H1 (cell line): ENCODE data around the gene MAST1. TPM values are rescaled to one million over a fixed set of nuclear protein-coding genes. Genes with fewer than 3 reads are reported as not detected.

Experiments used
- CTCF ChIA-PET: fragments of 300-600 bp; sonication (Branson Sonifier 250); formaldehyde crosslinking; loops from one replicate; lab custom pipeline; 2021; ENCODE audit not compliant: partially characterized antibody; lab: Charles Lee
- POLR2A ChIA-PET: fragments of 300-600 bp; sonication (Branson Sonifier 250); formaldehyde crosslinking; loops from one replicate; lab custom pipeline; 2021; ENCODE audit warnings: inconsistent platforms; ENCODE audit not compliant: partially characterized antibody; lab: Charles Lee
- DNase-seq, 2 experiments: peaks; one replicate each; pipeline versions ENCODE4 v3.0.0 to v3.0.0-alpha.2; 2010 to 2022; ENCODE audit warnings: low spot score in 2 of 2, low read depth in 1 of 2, mixed read lengths in 1 of 2
- FAIRE-seq: peaks from 2 replicates; lab custom pipeline; 2011; peaks lifted over from hg19 to GRCh38; lab: Jason Lieb, UNC
- H2AFZ ChIP-seq: 2 replicates; pipeline ENCODE4 v1.8.1; 2012; ENCODE audit warnings: low read length, inconsistent platforms
- H2AK5ac ChIP-seq: 2 replicates; pipeline ENCODE4 v1.6.1; 2013; ENCODE audit warnings: low read depth, low read length
- H2BK120ac ChIP-seq: replicated peaks from 2 replicates; pipeline ENCODE3; 2013; ENCODE audit warnings: low read depth, low read length, inconsistent platforms
- H2BK12ac ChIP-seq: 2 replicates; pipeline ENCODE4 v1.6.1; 2013; ENCODE audit warnings: low read depth, low read length
- H2BK15ac ChIP-seq: 2 replicates; pipeline ENCODE4 v1.6.1; 2013; ENCODE audit warnings: low read length
- H2BK20ac ChIP-seq: 2 replicates; pipeline ENCODE4 v1.6.1; 2013; ENCODE audit warnings: low read length
- H2BK5ac ChIP-seq: 2 replicates; pipeline ENCODE4 v1.6.1; 2013; ENCODE audit warnings: low read depth, low read length
- H3K14ac ChIP-seq: 2 replicates; pipeline ENCODE4 v1.6.1; 2013; ENCODE audit warnings: inconsistent platforms; ENCODE audit not compliant: insufficient read length
- H3K18ac ChIP-seq: 2 replicates; pipeline ENCODE4 v1.6.1; 2013; ENCODE audit warnings: low read length; ENCODE audit errors: extremely low read depth
- H3K23ac ChIP-seq: 2 replicates; pipeline ENCODE4 v1.6.1; 2013; ENCODE audit warnings: inconsistent platforms; ENCODE audit not compliant: insufficient read length
- H3K23me2 ChIP-seq: 2 replicates; pipeline ENCODE4 v1.6.1; 2013; ENCODE audit warnings: low read depth, low read length
- H3K27ac ChIP-seq: 2 replicates; pipeline ENCODE4 v1.6.1; 2011; ENCODE audit warnings: low read depth, low read length, inconsistent platforms
- H3K27me3 ChIP-seq, 4 experiments: replicated peaks in 1 of 4; 1 replicate in 1 of 4; 2 replicates in 3 of 4; pipeline versions ENCODE4 v1.6.1 to v1.8.1; 2011 to 2013; ENCODE audit warnings: low read length in 3 of 4, mild to moderate bottlenecking in 3 of 4, inconsistent platforms in 2 of 4, mixed read lengths in 2 of 4, moderate library complexity in 1 of 4; ENCODE audit not compliant: control insufficient read depth in 3 of 4, insufficient read depth in 3 of 4; ENCODE audit errors: extremely low read depth in 1 of 4
- H3K36me3 ChIP-seq, 4 experiments: 2 replicates each; pipeline versions ENCODE4 v1.6.1 to v1.8.1; 2011 to 2013; ENCODE audit warnings: mild to moderate bottlenecking in 4 of 4, low read length in 3 of 4, moderate library complexity in 2 of 4, control low read depth in 1 of 4, inconsistent platforms in 1 of 4; ENCODE audit not compliant: insufficient read depth in 4 of 4, control insufficient read depth in 2 of 4
- H3K4ac ChIP-seq: replicated peaks from 2 replicates; pipeline ENCODE3; 2013; ENCODE audit warnings: low read length, low read depth, mixed read lengths, inconsistent platforms; ENCODE audit not compliant: insufficient read length
- H3K4me1 ChIP-seq, 4 experiments: replicated peaks in 1 of 4; 1 replicate in 1 of 4; 2 replicates in 3 of 4; pipeline versions ENCODE4 v1.6.1 to v1.8.1; 2011 to 2013; ENCODE audit warnings: low read length in 3 of 4, inconsistent platforms in 2 of 4, mixed read lengths in 1 of 4; ENCODE audit not compliant: insufficient read depth in 4 of 4, control insufficient read depth in 3 of 4
- H3K4me2 ChIP-seq, 2 experiments: 2 replicates each; pipeline versions ENCODE4 v1.6.1 to v1.8.1; 2011 to 2013; ENCODE audit warnings: low read depth in 2 of 2, low read length in 2 of 2, control low read depth in 1 of 2, inconsistent platforms in 1 of 2, mild to moderate bottlenecking in 1 of 2; ENCODE audit not compliant: insufficient read depth in 1 of 2
- H3K4me3 ChIP-seq, 4 experiments: fragments of 200-600, 300-600 bp in 1 of 4; sonication (generic), shearing (Covaris generic), sonication (Bioruptor Twin) in 1 of 4; 2 replicates each; pipeline versions ENCODE4 v1.5.1 to v1.8.1; 2011 to 2016; ENCODE audit warnings: low read length in 4 of 4, low read depth in 3 of 4, control low read depth in 2 of 4, inconsistent platforms in 2 of 4, mild to moderate bottlenecking in 2 of 4, mixed read lengths in 1 of 4, moderate library complexity in 1 of 4; ENCODE audit not compliant: insufficient read depth in 2 of 4; ENCODE audit errors: extremely low read depth in 1 of 4
- H3K56ac ChIP-seq: replicated peaks from 2 replicates; pipeline ENCODE3; 2013; ENCODE audit warnings: low read depth, mild to moderate bottlenecking, mixed read lengths, low read length, inconsistent platforms; ENCODE audit not compliant: insufficient read length
- H3K79me1 ChIP-seq: 2 replicates; pipeline ENCODE4 v1.6.1; 2013; ENCODE audit warnings: low read depth, low read length, control low read depth
- H3K79me2 ChIP-seq, 2 experiments: 2 replicates each; pipeline versions ENCODE4 v1.6.1 to v1.8.1; 2012 to 2013; ENCODE audit warnings: low read length in 2 of 2, mild to moderate bottlenecking in 2 of 2, inconsistent platforms in 1 of 2; ENCODE audit not compliant: insufficient read depth in 2 of 2, control insufficient read depth in 1 of 2
- H3K9ac ChIP-seq, 4 experiments: replicated peaks in 1 of 4; 1 replicate in 1 of 4; 2 replicates in 3 of 4; pipeline versions ENCODE4 v1.6.1 to v1.8.1; 2011 to 2013; ENCODE audit warnings: low read depth in 3 of 4, low read length in 3 of 4, control low read depth in 2 of 4, mild to moderate bottlenecking in 2 of 4, moderate library complexity in 2 of 4, inconsistent platforms in 1 of 4; ENCODE audit errors: extremely low read depth in 1 of 4
- H3K9me3 ChIP-seq, 2 experiments: 2 replicates each; pipeline versions ENCODE4 v1.6.1 to v1.8.1; 2012 to 2013; ENCODE audit warnings: mild to moderate bottlenecking in 2 of 2, moderate library complexity in 2 of 2, control low read depth in 1 of 2, inconsistent platforms in 1 of 2, low read depth in 1 of 2, low read length in 1 of 2, mixed read lengths in 1 of 2; ENCODE audit not compliant: insufficient read depth in 2 of 2
- H4K20me1 ChIP-seq, 2 experiments: replicated peaks in 1 of 2; 2 replicates each; pipeline versions ENCODE3 to v1.8.1; 2011 to 2013; ENCODE audit warnings: inconsistent platforms in 2 of 2, low read length in 2 of 2, mild to moderate bottlenecking in 1 of 2; ENCODE audit not compliant: insufficient read depth in 2 of 2, control insufficient read depth in 1 of 2
- H4K5ac ChIP-seq: 2 replicates; pipeline ENCODE4 v1.6.1; 2013; ENCODE audit warnings: low read length, low read depth, mixed read lengths, inconsistent platforms; ENCODE audit not compliant: insufficient read length
- H4K8ac ChIP-seq: 2 replicates; pipeline ENCODE4 v1.8.0; 2013; ENCODE audit warnings: mild to moderate bottlenecking, moderate library complexity, low read length, inconsistent platforms; ENCODE audit not compliant: insufficient read depth; ENCODE audit errors: extremely low read depth
- H4K91ac ChIP-seq: replicated peaks from 2 replicates; pipeline ENCODE3; 2013; ENCODE audit warnings: low read length, mixed read lengths, inconsistent platforms; ENCODE audit not compliant: insufficient read length
- ATF3 ChIP-seq: IDR thresholded peaks from 2 replicates; pipeline ENCODE4 v1.6.1; 2011; ENCODE audit warnings: low read depth, mild to moderate bottlenecking, low read length; ENCODE audit not compliant: insufficient read depth
- POLR2AphosphoS5 ChIP-seq: IDR thresholded peaks from 2 replicates; pipeline ENCODE4 v1.6.1; 2011; ENCODE audit warnings: low read depth, low read length
- WGBS, 2 experiments: shearing (Covaris generic) in 1 of 2; methylation state at CpG; one replicate each; pipeline versions ENCODE4 v1.1.6 to v1.1.7; 2013 to 2015; ENCODE audit warnings: low lambda C conversion rate in 2 of 2, mixed read lengths in 2 of 2, inconsistent platforms in 1 of 2, low coverage in 1 of 2, missing lambda C conversion rate in 1 of 2; ENCODE audit not compliant: insufficient replicate concordance in 2 of 2, insufficient coverage in 1 of 2, insufficient read length in 1 of 2; ENCODE audit errors: extremely low coverage in 1 of 2, missing lambda C conversion rate in 1 of 2; 5-methylcytosine and 5-hydroxymethylcytosine counted together
- polyA plus RNA-seq, 7 experiments: library from polyadenylated mRNA; depleted of rRNA in 3 of 7; stranded (reverse) in 5 of 7; unstranded in 2 of 7; fragments of >200 nt in 5 of 7; fragments of 200-250 nt in 2 of 7; gene quantifications; 1 replicate in 5 of 7; 2 replicates in 1 of 7; 4 replicates in 1 of 7; pipeline versions ENCODE4 v1.2.1 to v1.2.3, GENCODE V29; 2011 to 2013; ENCODE audit warnings: missing spikeins in 2 of 7, mixed read lengths in 2 of 7
- total RNA-seq: library from RNA; stranded (reverse); fragmentation: NEBNext Ultra II Directional; extraction: Animal tissue kit (Norgen Biotek cat#: 25700); gene quantifications from 2 replicates; pipeline ENCODE4 v1.2.1, GENCODE V29; 2021

MAST1 gene
- total and polyA plus RNA-seq, 2 of the 8 experiments (the other 6 are each of a cell fraction or from before 2014, with no cell fraction given), result 15.6 to 28.3 TPM

- peaks cover 0 to 9% (median 4%) of the 10 kb centered on the region in 4 experiments; a peak in 4 of 7 replicates for H3K27me3 ChIP-seq
- H3K36me3 ChIP-seq, result no peaks in the 10 kb centered on the region
- 0 out of 2 replicates have a peak overlapping the region, but pooled peaks have one; percentile 6 for H2AK5ac ChIP-seq
- no peaks in the 10 kb centered on the region for H3K79me1 ChIP-seq
- no peak overlapping the region for H3K14ac ChIP-seq
- peak overlapping the region; percentile 99 for H3K4ac ChIP-seq
- WGBS, 2 experiments, result 87% methylated on average over 12 of the region's 12 CpGs; no CpG with 5 or more reads in 1 of the 2 experiments
- H3K9me3 ChIP-seq, result no peaks in the 10 kb centered on the region; a peak in 2 of 4 replicates
- ChIA-PET CTCF (interaction anchor here (0.6 to 2.3 kb wide), 24 partner anchors 9 to 745 kb away, joined by 3 to 19 read pairs (median 4); partner anchors contain the start of genes RNASEH2A, THSD8 and ZNF20), POLR2A (interaction anchor here (0.6 to 12.3 kb wide), 24 partner anchors 8 to 93 kb away, joined by 3 to 110 read pairs (median 6); partner anchors contain the start of genes CALR, FARSA, GADD45GIP1 and GCDH)
- FAIRE-seq, result no peak
- H4K5ac ChIP-seq, result peak overlapping the region; percentile 59
- H4K91ac ChIP-seq, result peak overlapping the region; percentile 94
- peak overlapping the region; percentile 85 for H2BK5ac ChIP-seq
- H3K4me2 ChIP-seq, result peak overlapping the region; percentile 75 to 97
- H2AFZ ChIP-seq, result peak overlapping the region; percentile 2; the same call in 1 of the 2 replicates
- peak overlapping the region; percentile 66; the same call in 1 of the 2 replicates for H2BK20ac ChIP-seq
- peak overlapping the region; percentile 68; the same call in 1 of the 2 replicates for H3K27ac ChIP-seq
- H3K23ac ChIP-seq, result no peak overlapping the region
- DNase-seq, result no peak
- H3K18ac ChIP-seq, result peak overlapping the region; percentile 60
- peak overlapping the region; percentile 90; the same call in 1 of the 2 replicates for H4K8ac ChIP-seq
- H2BK120ac ChIP-seq, result peak overlapping the region; percentile 81
- no peaks in the 10 kb centered on the region for H4K20me1 ChIP-seq
- H2BK12ac ChIP-seq, result peak overlapping the region; percentile 99
- H3K23me2 ChIP-seq, result peaks cover 11% of the 10 kb centered on the region; the same call in 1 of the 2 replicates
- peak overlapping the region; percentile 3 to 77 (median 48); a peak in 5 of 8 replicates for H3K4me3 ChIP-seq
- H2BK15ac ChIP-seq, result peak overlapping the region; percentile 96; the same call in 1 of the 2 replicates
- H3K4me1 ChIP-seq, result peaks cover 0 to 7% (median 6%) of the 10 kb centered on the region in 4 experiments; a peak in 5 of 7 replicates
- H3K79me2 ChIP-seq, result no peaks in the 10 kb centered on the region
- H3K56ac ChIP-seq, result peak overlapping the region; percentile 52
- H3K9ac ChIP-seq, result 0 out of 7 replicates have a peak overlapping the region, but pooled peaks of 2 of the 4 experiments have one; percentile 20 to 23
- TF ChIP-seq POLR2AphosphoS5 (no peak), ATF3 (no peak)
Measured at GRCh38 chr19:12884627-12884925, 46.3 kb downstream of the MAST1 start.
